ENCODE results near the gene OPA1. TPM values are rescaled to one million over a fixed set of nuclear protein-coding genes. Genes with fewer than 3 reads are reported as not detected.

The OPA1 gene
- total and polyA plus RNA-seq, 2 of the 13 experiments (the other 11 are each of a cell fraction or from before 2014, with no cell fraction given) = 26.7 to 78.5 TPM

GRCh38 chr3:193592841-193593667 lies at the start of gene OPA1 (continued):
- TF ChIP-seq NFRKB (IDR thresholded peaks at IDR 0.05) (no peak), AFF4 (CRISPR knock-in tag; IDR thresholded peaks at IDR 0.05) (no peak), ZNF24 (IDR thresholded peaks at IDR 0.05) (peak; percentile 59; the same call in 1 of the 2 replicates), RBM22 (optimal IDR thresholded peaks at IDR 0.05; ENCODE audit: low read length) (no peak), XBP1 (CRISPR knock-in tag; IDR thresholded peaks at IDR 0.05) (0 out of 2 replicates have a peak, but pooled peaks have one; percentile 16), GATAD1 (CRISPR knock-in tag; IDR thresholded peaks at IDR 0.05) (peak; percentile 99), ZNF484 (CRISPR knock-in tag; IDR thresholded peaks at IDR 0.05; ENCODE audit: borderline replicate concordance, low read depth) (no peak), GATAD2A (CRISPR knock-in tag; IDR thresholded peaks at IDR 0.05) (peak; percentile 86), PHF21A (CRISPR knock-in tag; IDR thresholded peaks at IDR 0.05) (peak; percentile 90), ZNF580 (CRISPR knock-in tag; IDR thresholded peaks at IDR 0.05; ENCODE audit: borderline replicate concordance, low read depth) (peak; percentile 98), SP4 (CRISPR knock-in tag; IDR thresholded peaks at IDR 0.05) (peak; percentile 88)
- TF ChIP-seq, protein P1, sequence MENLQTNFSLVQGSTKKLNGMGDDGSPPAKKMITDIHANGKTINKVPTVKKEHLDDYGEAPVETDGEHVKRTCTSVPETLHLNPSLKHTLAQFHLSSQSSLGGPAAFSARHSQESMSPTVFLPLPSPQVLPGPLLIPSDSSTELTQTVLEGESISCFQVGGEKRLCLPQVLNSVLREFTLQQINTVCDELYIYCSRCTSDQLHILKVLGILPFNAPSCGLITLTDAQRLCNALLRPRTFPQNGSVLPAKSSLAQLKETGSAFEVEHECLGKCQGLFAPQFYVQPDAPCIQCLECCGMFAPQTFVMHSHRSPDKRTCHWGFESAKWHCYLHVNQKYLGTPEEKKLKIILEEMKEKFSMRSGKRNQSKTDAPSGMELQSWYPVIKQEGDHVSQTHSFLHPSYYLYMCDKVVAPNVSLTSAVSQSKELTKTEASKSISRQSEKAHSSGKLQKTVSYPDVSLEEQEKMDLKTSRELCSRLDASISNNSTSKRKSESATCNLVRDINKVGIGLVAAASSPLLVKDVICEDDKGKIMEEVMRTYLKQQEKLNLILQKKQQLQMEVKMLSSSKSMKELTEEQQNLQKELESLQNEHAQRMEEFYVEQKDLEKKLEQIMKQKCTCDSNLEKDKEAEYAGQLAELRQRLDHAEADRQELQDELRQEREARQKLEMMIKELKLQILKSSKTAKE (CRISPR knock-in tag; IDR thresholded peaks at IDR 0.05; ENCODE audit: borderline replicate concordance) = peak; percentile 50; the same call in 1 of the 2 replicates
- TF ChIP-seq, protein P2, sequence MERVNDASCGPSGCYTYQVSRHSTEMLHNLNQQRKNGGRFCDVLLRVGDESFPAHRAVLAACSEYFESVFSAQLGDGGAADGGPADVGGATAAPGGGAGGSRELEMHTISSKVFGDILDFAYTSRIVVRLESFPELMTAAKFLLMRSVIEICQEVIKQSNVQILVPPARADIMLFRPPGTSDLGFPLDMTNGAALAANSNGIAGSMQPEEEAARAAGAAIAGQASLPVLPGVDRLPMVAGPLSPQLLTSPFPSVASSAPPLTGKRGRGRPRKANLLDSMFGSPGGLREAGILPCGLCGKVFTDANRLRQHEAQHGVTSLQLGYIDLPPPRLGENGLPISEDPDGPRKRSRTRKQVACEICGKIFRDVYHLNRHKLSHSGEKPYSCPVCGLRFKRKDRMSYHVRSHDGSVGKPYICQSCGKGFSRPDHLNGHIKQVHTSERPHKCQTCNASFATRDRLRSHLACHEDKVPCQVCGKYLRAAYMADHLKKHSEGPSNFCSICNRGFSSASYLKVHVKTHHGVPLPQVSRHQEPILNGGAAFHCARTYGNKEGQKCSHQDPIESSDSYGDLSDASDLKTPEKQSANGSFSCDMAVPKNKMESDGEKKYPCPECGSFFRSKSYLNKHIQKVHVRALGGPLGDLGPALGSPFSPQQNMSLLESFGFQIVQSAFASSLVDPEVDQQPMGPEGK (CRISPR knock-in tag; IDR thresholded peaks at IDR 0.05) = peak; percentile 84
- TF ChIP-seq, protein P3, sequence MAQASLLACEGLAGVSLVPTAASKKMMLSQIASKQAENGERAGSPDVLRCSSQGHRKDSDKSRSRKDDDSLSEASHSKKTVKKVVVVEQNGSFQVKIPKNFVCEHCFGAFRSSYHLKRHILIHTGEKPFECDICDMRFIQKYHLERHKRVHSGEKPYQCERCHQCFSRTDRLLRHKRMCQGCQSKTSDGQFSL (CRISPR knock-in tag; IDR thresholded peaks at IDR 0.05) = no peak; the same call in 1 of the 2 replicates
- TF ChIP-seq, protein P4, sequence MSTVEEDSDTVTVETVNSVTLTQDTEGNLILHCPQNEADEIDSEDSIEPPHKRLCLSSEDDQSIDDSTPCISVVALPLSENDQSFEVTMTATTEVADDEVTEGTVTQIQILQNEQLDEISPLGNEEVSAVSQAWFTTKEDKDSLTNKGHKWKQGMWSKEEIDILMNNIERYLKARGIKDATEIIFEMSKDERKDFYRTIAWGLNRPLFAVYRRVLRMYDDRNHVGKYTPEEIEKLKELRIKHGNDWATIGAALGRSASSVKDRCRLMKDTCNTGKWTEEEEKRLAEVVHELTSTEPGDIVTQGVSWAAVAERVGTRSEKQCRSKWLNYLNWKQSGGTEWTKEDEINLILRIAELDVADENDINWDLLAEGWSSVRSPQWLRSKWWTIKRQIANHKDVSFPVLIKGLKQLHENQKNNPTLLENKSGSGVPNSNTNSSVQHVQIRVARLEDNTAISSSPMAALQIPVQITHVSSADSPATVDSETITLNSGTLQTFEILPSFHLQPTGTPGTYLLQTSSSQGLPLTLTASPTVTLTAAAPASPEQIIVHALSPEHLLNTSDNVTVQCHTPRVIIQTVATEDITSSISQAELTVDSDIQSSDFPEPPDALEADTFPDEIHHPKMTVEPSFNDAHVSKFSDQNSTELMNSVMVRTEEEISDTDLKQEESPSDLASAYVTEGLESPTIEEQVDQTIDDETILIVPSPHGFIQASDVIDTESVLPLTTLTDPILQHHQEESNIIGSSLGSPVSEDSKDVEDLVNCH (CRISPR knock-in tag; IDR thresholded peaks at IDR 0.05) = no peak
